NOMO-1 treated with dmso at 0.1 percent for 144 hours (cell line): ENCODE data around the gene LRRC15.

Source experiments
- DNase-seq: peaks from one replicate; lab custom pipeline; 2025; ENCODE audit not compliant: unreplicated experiment; lab: John Stamatoyannopoulos, UW

Gene LRRC15

GRCh38 chr3:194336601-194337355, 32.8 kb downstream of the LRRC15 start:
- DNase-seq = no peak

- DNase-seq = no peak
Measured at GRCh38 chr3:194333981-194334320, 35.6 kb downstream of the LRRC15 start.

- no peak for DNase-seq
Measured at GRCh38 chr3:194333212-194333980, 36.1 kb downstream of the LRRC15 start.

- no peak for DNase-seq
Measured at GRCh38 chr3:194332858-194333211, 36.7 kb downstream of the LRRC15 start.

- no peak for DNase-seq
Measured at GRCh38 chr3:194330579-194330978, 39.0 kb downstream of the LRRC15 start.

- no peak for DNase-seq
Measured at GRCh38 chr3:194330160-194330559, 39.4 kb downstream of the LRRC15 start.

GRCh38 chr3:194329583-194329965, 40.0 kb downstream of the LRRC15 start:
- no peak for DNase-seq

GRCh38 chr3:194328942-194329582, 40.5 kb downstream of the LRRC15 start:
- DNase-seq = no peak

- no peak for DNase-seq
Measured at GRCh38 chr3:194328053-194328657, 41.4 kb downstream of the LRRC15 start.

GRCh38 chr3:194327218-194328052, 42.1 kb downstream of the LRRC15 start:
- no peak for DNase-seq

GRCh38 chr3:194326968-194327217, 42.6 kb downstream of the LRRC15 start:
- DNase-seq = no peak

- DNase-seq = no peak
Measured at GRCh38 chr3:194326192-194326967, 43.2 kb downstream of the LRRC15 start.

- DNase-seq = no peak
Measured at GRCh38 chr3:194325424-194326153, 44.0 kb downstream of the LRRC15 start.

- no peak for DNase-seq
Measured at GRCh38 chr3:194324823-194325327, 44.7 kb downstream of the LRRC15 start.

GRCh38 chr3:194323785-194324735, 45.5 kb downstream of the LRRC15 start:
- DNase-seq = no peak

GRCh38 chr3:194322678-194323211, 46.8 kb downstream of the LRRC15 start:
- DNase-seq = no peak

GRCh38 chr3:194321693-194322640, 47.6 kb downstream of the LRRC15 start:
- DNase-seq = no peak
